Tibial nerve (tissue), 4 donors: ENCODE data around the gene CHST14. TPM values are rescaled to one million over a fixed set of nuclear protein-coding genes. Genes with fewer than 3 reads are reported as not detected.

Experiments used
- DNase-seq, 2 donors: peaks; one replicate each; pipeline ENCODE4 v3.0.0-alpha.2; 2019; ENCODE audit warnings: low spot score in 2 of 2
- H3K27ac ChIP-seq, 4 donors: fragments of 200-600 bp; sonication (generic) in 3 of 4; one replicate each; pipeline ENCODE4 v1.5.1; 2017 to 2019; ENCODE audit warnings: mild to moderate bottlenecking in 1 of 4
- H3K27me3 ChIP-seq, 2 donors: fragments of 200-600 bp; sonication (generic) in 1 of 2; one replicate each; pipeline versions ENCODE4 v1.5.1 to v1.6.0; 2017 to 2019
- H3K36me3 ChIP-seq, 3 donors: fragments of 200-600 bp; sonication (generic); one replicate each; pipeline ENCODE4 v1.5.1; 2018 to 2019
- H3K4me1 ChIP-seq, 4 donors: fragments of 200-600 bp; sonication (generic) in 3 of 4; one replicate each; pipeline ENCODE4 v1.5.1; 2017 to 2019
- H3K4me3 ChIP-seq, 4 donors: fragments of 200-600 bp; sonication (generic) in 3 of 4; one replicate each; pipeline ENCODE4 v1.5.1; 2017 to 2019; ENCODE audit warnings: mild to moderate bottlenecking in 1 of 4, moderate library complexity in 1 of 4
- H3K9me3 ChIP-seq, 4 donors: fragments of 200-600 bp; sonication (generic) in 3 of 4; one replicate each; pipeline ENCODE4 v1.5.1; 2017 to 2019
- CTCF ChIP-seq, 5 experiments: fragments of 200-600 bp in 3 of 5; fragments of 450-650 bp in 2 of 5; sonication (generic) in 3 of 5; IDR thresholded peaks; one replicate each; pipeline ENCODE4 v1.5.1; 2016 to 2019; ENCODE audit warnings: antibody characterized with exemption in 5 of 5, mild to moderate bottlenecking in 3 of 5, moderate library complexity in 2 of 5
- EP300 ChIP-seq, 2 donors: sonication (generic); formaldehyde crosslinking; IDR thresholded peaks; one replicate each; pipeline ENCODE4 v1.6.1; 2017; ENCODE audit warnings: antibody characterized with exemption in 2 of 2, mild to moderate bottlenecking in 1 of 2
- POLR2A ChIP-seq, 2 donors: fragments of 450-650 bp; IDR thresholded peaks; one replicate each; pipeline ENCODE4 v1.6.1; 2017; ENCODE audit warnings: antibody characterized with exemption in 2 of 2, mild to moderate bottlenecking in 2 of 2, moderate library complexity in 2 of 2
- WGBS, 2 donors: methylation state at CpG; one replicate each; pipeline ENCODE4 v1.1.5; 2018; 5-methylcytosine and 5-hydroxymethylcytosine counted together
- total RNA-seq, 4 donors: library from RNA; depleted of rRNA; stranded (reverse); fragments of >200 nt; gene quantifications; one replicate each; pipeline ENCODE4 v1.1.0, GENCODE V29; 2016

The CHST14 gene
- total RNA-seq, 4 donors from 2014 or later, result 5.7 to 27.8 (median 15.4) TPM

GRCh38 chr15:40458495-40459371 is 12.1 kb upstream of the CHST14 start:
- Histone ChIP-seq H3K9me3 (no peaks in the 10 kb centered on the region), H3K36me3 (peaks cover 0 to 57% (median 2%) of the 10 kb centered on the region in 3 donors), H3K27ac (no peak overlapping the region), H3K4me3 (no peak overlapping the region), H3K4me1 (peaks cover 0 to 31% (median 16%) of the 10 kb centered on the region in 4 donors), H3K27me3 (no peaks in the 10 kb centered on the region)
- no peak for TF ChIP-seq POLR2A (IDR thresholded peaks at IDR 0.05)
- TF ChIP-seq EP300 (IDR thresholded peaks at IDR 0.05), result no peak
- TF ChIP-seq CTCF (IDR thresholded peaks at IDR 0.05), result no peak
- 96 to 97% methylated on average over 23 to 33 of the region's 37 CpGs for WGBS, 2 donors
- DNase-seq, result no peak

- no peak for DNase-seq
- WGBS, 2 donors, result 96 to 100% methylated on average over 14 to 19 of the region's 19 CpGs
- no peak overlapping the region for H3K4me3 ChIP-seq
- no peak overlapping the region for H3K27ac ChIP-seq
- peaks cover 0 to 23% (median 11%) of the 10 kb centered on the region in 4 donors for H3K4me1 ChIP-seq
- TF ChIP-seq POLR2A (IDR thresholded peaks at IDR 0.05) (no peak), EP300 (IDR thresholded peaks at IDR 0.05) (no peak), CTCF (IDR thresholded peaks at IDR 0.05) (no peak)
- peaks cover 2 to 65% (median 4%) of the 10 kb centered on the region in 3 donors for H3K36me3 ChIP-seq
- H3K27me3 ChIP-seq, result no peaks in the 10 kb centered on the region
- no peaks in the 10 kb centered on the region for H3K9me3 ChIP-seq
Measured at GRCh38 chr15:40459391-40460015, 11.3 kb upstream of the CHST14 start.

- H3K9me3 ChIP-seq, result no peaks in the 10 kb centered on the region
- H3K4me1 ChIP-seq, result peaks cover 0 to 14% (median 2%) of the 10 kb centered on the region in 4 donors
- no peak overlapping the region for H3K27ac ChIP-seq
- H3K36me3 ChIP-seq, result peaks cover 2 to 74% (median 4%) of the 10 kb centered on the region in 3 donors
- DNase-seq, result no peak
- no peak overlapping the region for H3K4me3 ChIP-seq
- 95 to 100% methylated on average over 2 of the region's 2 CpGs for WGBS, 2 donors
- H3K27me3 ChIP-seq, result no peaks in the 10 kb centered on the region
- TF ChIP-seq CTCF (IDR thresholded peaks at IDR 0.05) (no peak), POLR2A (IDR thresholded peaks at IDR 0.05) (no peak), EP300 (IDR thresholded peaks at IDR 0.05) (no peak)
Measured at GRCh38 chr15:40460404-40460803, 10.4 kb upstream of the CHST14 start.

- H3K4me3 ChIP-seq, result no peak overlapping the region
- H3K36me3 ChIP-seq, result peaks cover 4 to 89% (median 4%) of the 10 kb centered on the region in 3 donors
- peaks cover 0 to 3% (median 0%) of the 10 kb centered on the region in 4 donors for H3K4me1 ChIP-seq
- H3K27ac ChIP-seq, result no peak overlapping the region
- DNase-seq, result no peak
- no peaks in the 10 kb centered on the region for H3K9me3 ChIP-seq
- no peaks in the 10 kb centered on the region for H3K27me3 ChIP-seq
- TF ChIP-seq EP300 (IDR thresholded peaks at IDR 0.05), result no peak
- TF ChIP-seq CTCF (IDR thresholded peaks at IDR 0.05), result no peak
- TF ChIP-seq POLR2A (IDR thresholded peaks at IDR 0.05), result no peak
- 94 to 97% methylated on average over 21 of the region's 21 CpGs for WGBS, 2 donors
Measured at GRCh38 chr15:40461958-40462357, 8.8 kb upstream of the CHST14 start.

DNA sequence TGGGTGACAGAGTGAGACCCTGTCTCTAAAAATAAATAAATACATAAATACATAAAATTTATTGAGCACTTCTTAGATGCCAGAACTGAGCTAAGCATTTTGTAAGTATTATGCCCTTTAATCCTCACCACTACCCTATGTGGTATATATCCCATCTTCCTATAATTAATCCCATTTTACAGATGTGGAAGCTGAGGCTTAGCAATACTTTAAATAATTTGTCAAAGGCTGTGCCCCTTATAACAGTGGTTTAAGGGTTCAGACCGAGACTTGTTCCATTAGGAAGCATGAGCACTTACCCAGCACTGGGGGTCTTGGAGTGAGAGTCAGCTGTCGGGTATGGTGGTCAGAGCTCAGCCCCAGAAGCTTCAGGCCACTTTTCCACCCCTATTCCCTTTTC is 7.5 kb upstream of the CHST14 start:
- H3K36me3 ChIP-seq, result peaks cover 4 to 98% (median 4%) of the 10 kb centered on the region in 3 donors
- WGBS, 2 donors, result 70 to 94% methylated on average over 2 of the region's 2 CpGs

More for the DNA sequence above, 7.5 kb upstream of the CHST14 start:
- Histone ChIP-seq H3K9me3 (no peaks in the 10 kb centered on the region), H3K27ac (no peak overlapping the region), H3K4me1 (peaks cover 0 to 3% (median 0%) of the 10 kb centered on the region in 4 donors), H3K27me3 (no peaks in the 10 kb centered on the region), H3K4me3 (no peak overlapping the region)
- no peak for DNase-seq
- TF ChIP-seq EP300 (IDR thresholded peaks at IDR 0.05) (no peak), CTCF (IDR thresholded peaks at IDR 0.05) (no peak), POLR2A (IDR thresholded peaks at IDR 0.05) (no peak)
